NB4 (cell line): Measurements from ENCODE around the gene KRCC1.

Source experiments
- POLR2A ChIP-seq: IDR thresholded peaks from 2 replicates; pipeline ENCODE4 v1.6.1; 2011; ENCODE audit warnings: mild to moderate bottlenecking; ENCODE audit not compliant: insufficient read length; ENCODE audit errors: extremely low read depth
- TF ChIP-seq, protein P1 (sequence below): IDR thresholded peaks from one replicate; pipeline ENCODE4 v1.5.1; 2012; ENCODE audit warnings: low read depth, low read length

DNA sequence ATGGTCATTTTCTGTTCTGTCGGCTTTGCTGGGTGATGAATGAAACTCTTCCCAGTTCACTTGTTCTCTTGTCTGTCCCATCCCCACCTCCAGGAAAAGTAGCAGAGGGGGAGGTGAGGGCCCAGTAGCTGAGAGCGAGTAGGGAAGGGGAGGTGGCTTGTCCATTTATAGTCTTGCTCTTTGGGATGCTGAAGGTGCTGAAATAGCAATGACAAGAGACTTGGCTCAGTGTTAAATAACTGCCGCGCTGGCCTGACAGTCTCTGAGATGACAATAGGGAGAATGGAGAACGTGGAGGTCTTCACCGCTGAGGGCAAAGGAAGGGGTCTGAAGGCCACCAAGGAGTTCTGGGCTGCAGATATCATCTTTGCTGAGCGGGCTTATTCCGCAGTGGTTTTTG lies 12.0 kb upstream of the KRCC1 start, which contains the start of gene SMYD1:
- TF ChIP-seq, protein P1, sequence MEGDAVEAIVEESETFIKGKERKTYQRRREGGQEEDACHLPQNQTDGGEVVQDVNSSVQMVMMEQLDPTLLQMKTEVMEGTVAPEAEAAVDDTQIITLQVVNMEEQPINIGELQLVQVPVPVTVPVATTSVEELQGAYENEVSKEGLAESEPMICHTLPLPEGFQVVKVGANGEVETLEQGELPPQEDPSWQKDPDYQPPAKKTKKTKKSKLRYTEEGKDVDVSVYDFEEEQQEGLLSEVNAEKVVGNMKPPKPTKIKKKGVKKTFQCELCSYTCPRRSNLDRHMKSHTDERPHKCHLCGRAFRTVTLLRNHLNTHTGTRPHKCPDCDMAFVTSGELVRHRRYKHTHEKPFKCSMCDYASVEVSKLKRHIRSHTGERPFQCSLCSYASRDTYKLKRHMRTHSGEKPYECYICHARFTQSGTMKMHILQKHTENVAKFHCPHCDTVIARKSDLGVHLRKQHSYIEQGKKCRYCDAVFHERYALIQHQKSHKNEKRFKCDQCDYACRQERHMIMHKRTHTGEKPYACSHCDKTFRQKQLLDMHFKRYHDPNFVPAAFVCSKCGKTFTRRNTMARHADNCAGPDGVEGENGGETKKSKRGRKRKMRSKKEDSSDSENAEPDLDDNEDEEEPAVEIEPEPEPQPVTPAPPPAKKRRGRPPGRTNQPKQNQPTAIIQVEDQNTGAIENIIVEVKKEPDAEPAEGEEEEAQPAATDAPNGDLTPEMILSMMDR, result no peak
- TF ChIP-seq POLR2A, result no peak
